IgD-negative memory B cell (primary cell): Measurements from ENCODE around the gene WIF1. TPM values are rescaled to one million over a fixed set of nuclear protein-coding genes. Genes with fewer than 3 reads are reported as not detected.

ENCODE experiments used
- H3K27ac Mint-ChIP-seq, 3 donors: one replicate each; pipeline ENCODE4 v1.8.0; 2020 to 2022; ENCODE audit warnings: mild to moderate bottlenecking in 3 of 3, mixed read lengths in 3 of 3, moderate library complexity in 1 of 3
- H3K27me3 Mint-ChIP-seq: one replicate; pipeline ENCODE4 v1.8.0; 2021; ENCODE audit warnings: mixed read lengths
- H3K36me3 Mint-ChIP-seq: one replicate; pipeline ENCODE4 v1.8.0; 2020; ENCODE audit warnings: mild to moderate bottlenecking, mixed read lengths
- H3K4me1 Mint-ChIP-seq, 3 donors: one replicate each; pipeline ENCODE4 v1.8.0; 2020 to 2022; ENCODE audit warnings: mixed read lengths in 3 of 3, mild to moderate bottlenecking in 1 of 3
- H3K4me3 Mint-ChIP-seq, 4 donors: one replicate each; pipeline ENCODE4 v1.8.0; 2020 to 2022; ENCODE audit warnings: mild to moderate bottlenecking in 4 of 4, mixed read lengths in 4 of 4, moderate library complexity in 3 of 4
- H3K9me3 Mint-ChIP-seq, 3 donors: one replicate each; pipeline ENCODE4 v1.8.0; 2020 to 2021; ENCODE audit warnings: mixed read lengths in 3 of 3, mild to moderate bottlenecking in 1 of 3
- polyA plus RNA-seq: library from polyadenylated mRNA; unstranded; fragments of 300-500 nt; fragmentation: Illumina TruSeq; gene quantifications from one replicate; pipeline ENCODE4 v1.2.3, GENCODE V29; 2021

The WIF1 gene
- polyA plus RNA-seq, 1 donor from 2014 or later, result not detected

DNA sequence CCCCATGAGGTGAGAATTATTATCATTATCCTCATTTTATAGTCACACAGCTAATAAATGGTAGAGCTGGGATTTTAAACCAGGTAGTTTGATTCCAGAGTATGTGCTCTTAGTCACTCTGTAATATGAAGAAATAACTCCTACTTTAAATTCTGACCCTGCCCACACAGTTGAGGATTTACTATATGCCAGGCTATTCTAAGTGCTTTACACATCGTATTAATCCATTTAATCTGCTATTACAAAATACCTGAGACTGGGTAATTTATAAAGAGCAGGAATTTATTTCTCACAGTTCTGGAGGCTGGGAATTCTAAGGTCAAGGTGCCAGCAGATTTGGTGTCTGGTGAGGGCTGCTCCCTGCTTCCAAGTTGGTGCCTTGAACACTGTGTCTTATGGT is 19.6 kb upstream of the WIF1 start:
- no peak overlapping the region for H3K27ac Mint-ChIP-seq
- peaks cover 0 to 3% (median 0%) of the 10 kb centered on the region in 3 donors for H3K9me3 Mint-ChIP-seq
- H3K36me3 Mint-ChIP-seq, result peaks cover under 1% of the 10 kb centered on the region
- H3K4me3 Mint-ChIP-seq, result no peak overlapping the region
- peaks cover 10% of the 10 kb centered on the region for H3K27me3 Mint-ChIP-seq
- peaks cover 6 to 7% (median 7%) of the 10 kb centered on the region in 3 donors for H3K4me1 Mint-ChIP-seq

GRCh38 chr12:65139389-65139788 is 18.3 kb upstream of the WIF1 start:
- peaks cover 6 to 7% (median 7%) of the 10 kb centered on the region in 3 donors for H3K4me1 Mint-ChIP-seq
- no peak overlapping the region for H3K27ac Mint-ChIP-seq
- H3K9me3 Mint-ChIP-seq, result peaks cover 0 to 3% (median 2%) of the 10 kb centered on the region in 3 donors
- peaks cover 8% of the 10 kb centered on the region for H3K27me3 Mint-ChIP-seq
- peaks cover 1% of the 10 kb centered on the region for H3K36me3 Mint-ChIP-seq
- no peak overlapping the region for H3K4me3 Mint-ChIP-seq

DNA sequence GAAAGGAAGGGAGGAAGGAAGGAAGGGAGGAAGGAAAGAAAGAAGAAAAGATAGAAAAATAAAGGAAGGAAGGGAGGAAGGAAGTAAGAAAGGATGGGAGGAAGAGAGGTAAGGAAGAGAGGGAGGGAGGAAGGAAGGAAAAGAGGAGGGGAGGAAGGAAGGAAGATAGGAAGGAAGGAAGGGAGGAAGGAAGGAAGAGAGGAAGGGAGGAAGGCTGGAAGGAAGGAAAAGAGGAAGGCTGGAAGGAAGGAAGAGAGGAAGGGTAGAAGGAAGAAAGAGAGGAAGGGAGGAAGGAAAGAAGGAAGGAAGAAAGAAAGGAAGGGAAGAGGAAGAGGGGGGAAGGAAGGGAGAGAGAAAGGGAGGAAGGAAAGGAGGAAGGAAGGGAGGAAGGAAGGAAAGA is 12.8 kb upstream of the WIF1 start:
- H3K27ac Mint-ChIP-seq, result no peak overlapping the region
- peaks cover 6% of the 10 kb centered on the region for H3K27me3 Mint-ChIP-seq
- peaks cover 1% of the 10 kb centered on the region for H3K36me3 Mint-ChIP-seq
- H3K9me3 Mint-ChIP-seq, result peaks cover 0 to 7% (median 4%) of the 10 kb centered on the region in 3 donors
- no peaks in the 10 kb centered on the region for H3K4me1 Mint-ChIP-seq
- no peak overlapping the region for H3K4me3 Mint-ChIP-seq

GRCh38 chr12:65126482-65126881 is 5.4 kb upstream of the WIF1 start:
- H3K4me1 Mint-ChIP-seq, result peaks cover 0 to 4% (median 1%) of the 10 kb centered on the region in 3 donors
- H3K9me3 Mint-ChIP-seq, result no peaks in the 10 kb centered on the region
- H3K4me3 Mint-ChIP-seq, result no peak overlapping the region
- H3K36me3 Mint-ChIP-seq, result no peaks in the 10 kb centered on the region
- no peak overlapping the region for H3K27ac Mint-ChIP-seq
- H3K27me3 Mint-ChIP-seq, result peaks cover 9% of the 10 kb centered on the region

DNA sequence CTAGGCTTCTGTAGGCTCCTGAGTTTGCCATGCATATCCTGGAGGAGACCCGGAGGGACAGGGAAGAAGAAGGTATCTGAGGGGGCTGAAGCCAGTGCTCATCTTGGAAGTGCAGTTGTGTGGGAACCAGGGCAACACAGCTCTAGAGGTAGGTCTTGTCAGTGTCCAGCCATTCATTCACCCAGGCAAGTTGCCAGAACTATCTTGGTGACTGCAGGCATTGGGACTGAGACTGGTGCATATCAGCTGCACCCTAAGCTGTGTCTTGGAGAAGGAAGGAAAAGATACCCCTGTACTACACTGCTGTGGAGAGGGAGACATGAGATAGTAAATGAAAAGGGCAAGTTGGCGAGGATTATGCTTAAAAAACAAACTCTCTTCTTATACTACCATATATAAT is 4.9 kb upstream of the WIF1 start:
- Mint-ChIP-seq H3K27me3 (peaks cover 9% of the 10 kb centered on the region), H3K4me3 (no peak overlapping the region), H3K4me1 (peaks cover 0 to 4% (median 1%) of the 10 kb centered on the region in 3 donors), H3K36me3 (no peaks in the 10 kb centered on the region), H3K27ac (no peak overlapping the region), H3K9me3 (no peaks in the 10 kb centered on the region)

DNA sequence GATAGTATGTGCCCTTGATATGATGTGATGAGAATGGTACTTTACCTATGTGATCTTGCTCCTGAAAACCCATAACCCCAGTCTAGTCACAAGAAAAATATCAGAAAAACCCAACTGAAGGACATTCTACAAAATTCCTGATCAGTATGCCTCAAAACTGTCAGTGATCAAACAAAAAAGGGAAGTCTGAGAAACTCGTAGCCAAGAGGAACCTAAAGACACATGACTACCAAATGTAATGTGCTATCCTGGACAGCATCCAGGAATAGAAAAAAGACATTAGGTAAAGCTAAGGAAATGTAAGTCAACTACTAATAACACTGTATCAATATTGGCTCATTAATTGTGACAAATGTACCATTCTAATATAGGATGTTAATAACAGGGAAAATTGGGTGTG is 4.1 kb upstream of the WIF1 start:
- Mint-ChIP-seq H3K4me1 (peaks cover 1 to 9% (median 6%) of the 10 kb centered on the region in 3 donors), H3K27ac (no peak overlapping the region), H3K36me3 (no peaks in the 10 kb centered on the region), H3K4me3 (no peak overlapping the region), H3K27me3 (peaks cover 16% of the 10 kb centered on the region), H3K9me3 (no peaks in the 10 kb centered on the region)

GRCh38 chr12:65123435-65124063 is 2.4 kb upstream of the WIF1 start:
- H3K4me3 Mint-ChIP-seq, result no peak overlapping the region
- peaks cover 12% of the 10 kb centered on the region for H3K27me3 Mint-ChIP-seq

GRCh38 chr12:65122703-65123102 is 1.6 kb upstream of the WIF1 start:
- no peak overlapping the region for H3K4me3 Mint-ChIP-seq
- no peaks in the 10 kb centered on the region for H3K9me3 Mint-ChIP-seq
- H3K36me3 Mint-ChIP-seq, result no peaks in the 10 kb centered on the region
- H3K27me3 Mint-ChIP-seq, result peaks cover 16% of the 10 kb centered on the region
- peaks cover 3 to 9% (median 6%) of the 10 kb centered on the region in 3 donors for H3K4me1 Mint-ChIP-seq
- H3K27ac Mint-ChIP-seq, result no peak overlapping the region

More at GRCh38 chr12:65123435-65124063, 2.4 kb upstream of the WIF1 start:
- Mint-ChIP-seq H3K4me1 (peaks cover 2 to 9% (median 6%) of the 10 kb centered on the region in 3 donors), H3K27ac (no peak overlapping the region), H3K36me3 (no peaks in the 10 kb centered on the region), H3K9me3 (no peaks in the 10 kb centered on the region)

GRCh38 chr12:65121956-65122469 is 908 bp upstream of the WIF1 start:
- Mint-ChIP-seq H3K4me3 (peak overlapping the region in 2 of 4 donors; percentile 51 to 83), H3K9me3 (no peaks in the 10 kb centered on the region), H3K27me3 (peaks cover 19% of the 10 kb centered on the region), H3K27ac (no peak overlapping the region), H3K36me3 (no peaks in the 10 kb centered on the region), H3K4me1 (peaks cover 3 to 9% (median 6%) of the 10 kb centered on the region in 3 donors)

GRCh38 chr12:65119063-65119462 is 2.0 kb downstream of the WIF1 start:
- Mint-ChIP-seq H3K27me3 (peaks cover 21% of the 10 kb centered on the region), H3K36me3 (no peaks in the 10 kb centered on the region), H3K27ac (no peak overlapping the region)

GRCh38 chr12:65113621-65114035 is 7.5 kb downstream of the WIF1 start:
- Mint-ChIP-seq H3K27me3 (peaks cover 14% of the 10 kb centered on the region), H3K9me3 (peaks cover 0 to 3% (median 0%) of the 10 kb centered on the region in 3 donors), H3K36me3 (no peaks in the 10 kb centered on the region), H3K27ac (no peak overlapping the region), H3K4me1 (peaks cover 0 to 1% (median 0%) of the 10 kb centered on the region in 3 donors), H3K4me3 (no peak overlapping the region)

More at GRCh38 chr12:65119063-65119462, 2.0 kb downstream of the WIF1 start:
- Mint-ChIP-seq H3K4me1 (peaks cover 3 to 9% (median 6%) of the 10 kb centered on the region in 3 donors), H3K4me3 (no peak overlapping the region), H3K9me3 (no peaks in the 10 kb centered on the region)

DNA sequence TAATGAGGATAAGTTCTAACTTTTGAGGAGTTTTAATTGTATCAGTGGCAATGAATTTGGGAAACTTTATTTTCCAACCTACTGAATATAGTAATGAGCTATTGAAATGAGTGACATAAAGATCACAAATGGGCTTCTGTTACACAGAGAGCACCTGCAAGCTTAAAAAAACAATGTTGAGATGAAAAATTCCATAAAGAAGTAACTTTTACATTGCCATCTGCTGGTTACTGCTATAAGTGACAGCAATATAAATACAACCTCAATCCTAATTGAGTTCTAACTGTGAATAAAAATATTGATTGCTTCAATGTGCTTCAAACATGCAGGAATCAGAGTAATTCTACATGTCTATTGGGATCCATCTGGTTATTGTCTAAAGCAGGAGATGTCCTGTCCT is 14.2 kb downstream of the WIF1 start:
- peaks cover 2% of the 10 kb centered on the region for H3K36me3 Mint-ChIP-seq
- no peaks in the 10 kb centered on the region for H3K4me1 Mint-ChIP-seq
- H3K9me3 Mint-ChIP-seq, result peaks cover 0 to 3% (median 0%) of the 10 kb centered on the region in 3 donors
- peaks cover 4% of the 10 kb centered on the region for H3K27me3 Mint-ChIP-seq
- no peak overlapping the region for H3K27ac Mint-ChIP-seq
- H3K4me3 Mint-ChIP-seq, result no peak overlapping the region

DNA sequence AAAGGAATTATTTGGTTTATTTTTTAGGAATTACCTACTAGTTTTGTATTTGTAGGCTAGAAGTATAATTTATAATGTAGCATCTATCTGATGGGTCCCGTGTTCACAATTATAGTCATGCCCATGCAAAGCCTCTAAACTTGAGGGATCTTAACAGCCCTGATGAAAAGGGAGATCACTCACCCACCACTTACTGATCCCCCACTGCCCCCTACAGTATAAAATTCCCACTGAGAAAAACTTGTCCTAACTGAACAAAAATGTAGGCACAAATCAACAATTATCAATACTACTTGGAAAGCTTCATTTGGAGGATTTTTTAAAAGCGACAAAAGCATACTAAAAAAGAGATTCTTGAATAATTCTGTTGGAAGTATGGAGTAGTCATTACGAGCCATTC is 21.0 kb downstream of the WIF1 start:
- H3K36me3 Mint-ChIP-seq, result no peaks in the 10 kb centered on the region
- H3K4me3 Mint-ChIP-seq, result no peak overlapping the region
- no peaks in the 10 kb centered on the region for H3K4me1 Mint-ChIP-seq
- peaks cover 0 to 2% (median 0%) of the 10 kb centered on the region in 3 donors for H3K9me3 Mint-ChIP-seq
- H3K27ac Mint-ChIP-seq, result no peak overlapping the region
- H3K27me3 Mint-ChIP-seq, result peaks cover 11% of the 10 kb centered on the region

DNA sequence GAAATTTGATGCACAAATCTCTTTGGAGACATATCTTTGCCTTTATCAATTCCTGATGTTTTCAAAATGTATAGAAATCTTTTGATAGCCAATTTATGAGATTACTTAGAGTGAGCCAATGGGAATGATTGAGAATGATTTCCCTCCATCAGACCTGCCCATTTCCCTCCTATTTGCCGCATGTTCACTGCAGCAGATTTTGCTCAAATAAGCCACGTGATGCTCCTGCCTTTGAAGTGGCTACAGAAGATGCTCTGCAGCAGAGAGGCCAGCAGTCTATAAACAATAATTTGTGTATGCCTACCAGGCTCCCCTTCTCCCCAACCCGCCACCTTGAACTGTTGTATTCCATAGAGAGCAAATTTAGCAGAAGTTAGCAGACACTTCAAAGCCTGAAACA is 21.9 kb downstream of the WIF1 start:
- no peak overlapping the region for H3K27ac Mint-ChIP-seq
- H3K9me3 Mint-ChIP-seq, result peaks cover 0 to 2% (median 0%) of the 10 kb centered on the region in 3 donors
- no peak overlapping the region for H3K4me3 Mint-ChIP-seq
- H3K36me3 Mint-ChIP-seq, result no peaks in the 10 kb centered on the region
- peaks cover 11% of the 10 kb centered on the region for H3K27me3 Mint-ChIP-seq
- H3K4me1 Mint-ChIP-seq, result no peaks in the 10 kb centered on the region

GRCh38 chr12:65098364-65098763 is 22.7 kb downstream of the WIF1 start:
- Mint-ChIP-seq H3K36me3 (no peaks in the 10 kb centered on the region), H3K4me1 (no peaks in the 10 kb centered on the region), H3K27ac (no peak overlapping the region), H3K27me3 (peaks cover 11% of the 10 kb centered on the region), H3K4me3 (no peak overlapping the region), H3K9me3 (peaks cover 0 to 2% (median 0%) of the 10 kb centered on the region in 3 donors)

DNA sequence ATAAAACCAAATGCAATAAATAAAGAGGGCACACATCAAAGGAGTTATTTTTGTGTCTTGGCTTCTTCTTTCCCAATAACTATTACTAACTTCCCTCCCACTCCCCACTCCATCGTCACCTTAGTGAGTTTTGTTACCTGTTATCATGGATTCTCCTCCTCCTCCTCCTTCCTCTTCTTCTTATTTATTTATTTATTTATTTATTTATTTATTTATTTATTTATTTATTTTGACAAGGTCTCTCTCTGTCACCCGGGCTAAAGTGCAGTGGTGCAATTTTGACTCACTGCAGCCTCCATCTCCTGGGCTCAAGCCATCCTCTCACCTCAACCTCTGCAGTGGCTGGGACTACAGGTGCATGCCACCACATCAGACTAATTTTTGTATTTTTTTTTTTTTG is 26.4 kb downstream of the WIF1 start:
- Mint-ChIP-seq H3K36me3 (no peaks in the 10 kb centered on the region), H3K27ac (no peak overlapping the region), H3K9me3 (peaks cover 0 to 2% (median 2%) of the 10 kb centered on the region in 3 donors), H3K4me3 (no peak overlapping the region), H3K27me3 (peaks cover 7% of the 10 kb centered on the region), H3K4me1 (no peaks in the 10 kb centered on the region)
